Liver (tissue), 9 donors: ENCODE data around the gene FGF3. TPM values are rescaled to one million over a fixed set of nuclear protein-coding genes. Genes with fewer than 3 reads are reported as not detected.
A peak's percentile ranks its signal among the peaks of the same experiment; 100 is the strongest.

Experiments used
- DNase-seq: peaks from one replicate; pipeline ENCODE4 v3.0.0-alpha.2; 2017; ENCODE audit warnings: low spot score
- H3K27ac ChIP-seq, 2 donors: one replicate each; pipeline ENCODE4 v1.7.0; 2013; ENCODE audit warnings: inconsistent platforms in 2 of 2, low read length in 2 of 2, control low read depth in 1 of 2, low read depth in 1 of 2, mild to moderate bottlenecking in 1 of 2
- H3K27me3 ChIP-seq, 4 donors: one replicate each; pipeline versions ENCODE4 v1.6.1 to v1.7.0; 2013; ENCODE audit warnings: low read length in 3 of 4, inconsistent platforms in 1 of 4, mild to moderate bottlenecking in 1 of 4, moderate library complexity in 1 of 4; ENCODE audit not compliant: control insufficient read depth in 4 of 4, insufficient read depth in 4 of 4
- H3K36me3 ChIP-seq, 4 donors: one replicate each; pipeline versions ENCODE4 v1.6.1 to v1.7.0; 2013; ENCODE audit warnings: low read length in 3 of 4, mild to moderate bottlenecking in 3 of 4, low read depth in 1 of 4, moderate library complexity in 1 of 4; ENCODE audit not compliant: control insufficient read depth in 4 of 4, insufficient read depth in 3 of 4
- H3K4me1 ChIP-seq, 4 donors: one replicate each; pipeline versions ENCODE4 v1.6.1 to v1.7.0; 2013; ENCODE audit warnings: low read length in 3 of 4, mild to moderate bottlenecking in 3 of 4, moderate library complexity in 1 of 4; ENCODE audit not compliant: control insufficient read depth in 4 of 4, insufficient read depth in 4 of 4
- H3K4me3 ChIP-seq, 3 donors: one replicate each; pipeline versions ENCODE4 v1.6.1 to v1.7.0; 2013; ENCODE audit warnings: low read length in 3 of 3, control low read depth in 1 of 3, low read depth in 1 of 3, mild to moderate bottlenecking in 1 of 3
- H3K9ac ChIP-seq, 2 donors: one replicate each; pipeline ENCODE4 v1.7.0; 2013; ENCODE audit warnings: low read length in 2 of 2, mild to moderate bottlenecking in 2 of 2, moderate library complexity in 2 of 2, control low read depth in 1 of 2, low read depth in 1 of 2
- H3K9me3 ChIP-seq, 4 donors: one replicate each; pipeline versions ENCODE4 v1.6.1 to v1.7.0; 2013; ENCODE audit warnings: low read length in 3 of 4; ENCODE audit not compliant: control insufficient read depth in 4 of 4
- GABPA ChIP-seq, 2 donors: IDR thresholded peaks in 1 of 2; conservative IDR thresholded peaks in 1 of 2; 2 replicates each; pipeline ENCODE4 v1.6.1; 2016; ENCODE audit warnings: antibody characterized with exemption in 2 of 2, mild to moderate bottlenecking in 1 of 2, moderate library complexity in 1 of 2
- HNF4A ChIP-seq, 2 donors: conservative IDR thresholded peaks; 2 replicates each; pipeline ENCODE4 v1.6.1; 2016; ENCODE audit warnings: antibody characterized with exemption in 2 of 2, mild to moderate bottlenecking in 2 of 2
- HNF4G ChIP-seq: IDR thresholded peaks from 2 replicates; pipeline ENCODE4 v1.6.1; 2016; ENCODE audit warnings: antibody characterized with exemption
- NR2F2 ChIP-seq: IDR thresholded peaks from 2 replicates; pipeline ENCODE4 v1.6.1; 2016; ENCODE audit warnings: antibody characterized with exemption
- RXRA ChIP-seq, 2 donors: IDR thresholded peaks; 2 replicates each; pipeline ENCODE4 v1.6.1; 2017 to 2018; ENCODE audit warnings: antibody characterized with exemption in 2 of 2, mild to moderate bottlenecking in 1 of 2
- SP1 ChIP-seq: IDR thresholded peaks from 2 replicates; pipeline ENCODE4 v1.6.1; 2018; ENCODE audit warnings: antibody characterized with exemption, mild to moderate bottlenecking
- YY1 ChIP-seq: IDR thresholded peaks from 2 replicates; pipeline ENCODE4 v1.6.1; 2016; ENCODE audit warnings: antibody characterized with exemption, mild to moderate bottlenecking
- WGBS: extraction: QIAGEN DNeasy Blood & Tissue Kit; methylation state at CpG from one replicate; pipeline ENCODE4 v1.1.7; 2013; 5-methylcytosine and 5-hydroxymethylcytosine counted together
- polyA plus RNA-seq, 2 donors: library from polyadenylated mRNA; stranded (reverse) in 1 of 2; unstranded in 1 of 2; fragments of 200-250 nt in 1 of 2; fragments of >200 nt in 1 of 2; fragmentation: Nextera tagmentation in 1 of 2; extraction: Ambion mirVana in 1 of 2; gene quantifications; one replicate each; pipeline versions ENCODE4 v1.2.1 to v1.2.3, GENCODE V29; 2013 to 2015
- total RNA-seq, 2 donors: library from RNA; depleted of rRNA; stranded (reverse); fragments of >200 nt; gene quantifications; one replicate each; pipeline ENCODE4 v1.2.3, GENCODE V29; 2014
- TF ChIP-seq, protein P1 (sequence below): IDR thresholded peaks from 2 replicates; pipeline ENCODE4 v1.6.1; 2016; ENCODE audit warnings: antibody characterized with exemption, mild to moderate bottlenecking
- donor health status: healthy.
- donor health status: healthy.
- donor health status: healthy.
- donor health status: healthy.
- donor health status: healthy.

The FGF3 gene
- total and polyA plus RNA-seq, 4 donors, result not detected

DNA sequence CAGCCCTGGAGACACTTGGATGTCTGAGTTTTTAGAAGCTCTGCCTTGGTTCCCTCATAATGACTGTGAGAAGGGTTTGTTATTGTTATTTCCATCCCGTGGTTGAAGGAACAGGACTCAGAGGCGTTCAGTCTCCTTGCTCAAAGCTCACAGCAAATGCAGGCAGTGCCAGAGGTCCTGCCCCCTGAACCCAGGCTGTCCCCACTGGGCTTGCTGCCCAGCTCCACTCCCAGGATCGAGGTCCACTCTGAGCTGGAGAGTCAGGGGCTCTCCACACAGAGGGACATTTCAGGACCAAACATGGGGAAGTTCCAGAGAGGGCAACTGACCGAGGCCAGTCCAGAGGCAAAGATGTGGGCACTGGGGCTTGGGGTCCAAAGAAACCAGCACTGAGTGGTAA is 58.9 kb downstream of the FGF3 start:
- H3K4me3 ChIP-seq, result no peak overlapping the region
- H3K9me3 ChIP-seq, result no peaks in the 10 kb centered on the region
- TF ChIP-seq SP1, result peak; percentile 61
- TF ChIP-seq HNF4G, result peak; percentile 8
- TF ChIP-seq, protein P1, sequence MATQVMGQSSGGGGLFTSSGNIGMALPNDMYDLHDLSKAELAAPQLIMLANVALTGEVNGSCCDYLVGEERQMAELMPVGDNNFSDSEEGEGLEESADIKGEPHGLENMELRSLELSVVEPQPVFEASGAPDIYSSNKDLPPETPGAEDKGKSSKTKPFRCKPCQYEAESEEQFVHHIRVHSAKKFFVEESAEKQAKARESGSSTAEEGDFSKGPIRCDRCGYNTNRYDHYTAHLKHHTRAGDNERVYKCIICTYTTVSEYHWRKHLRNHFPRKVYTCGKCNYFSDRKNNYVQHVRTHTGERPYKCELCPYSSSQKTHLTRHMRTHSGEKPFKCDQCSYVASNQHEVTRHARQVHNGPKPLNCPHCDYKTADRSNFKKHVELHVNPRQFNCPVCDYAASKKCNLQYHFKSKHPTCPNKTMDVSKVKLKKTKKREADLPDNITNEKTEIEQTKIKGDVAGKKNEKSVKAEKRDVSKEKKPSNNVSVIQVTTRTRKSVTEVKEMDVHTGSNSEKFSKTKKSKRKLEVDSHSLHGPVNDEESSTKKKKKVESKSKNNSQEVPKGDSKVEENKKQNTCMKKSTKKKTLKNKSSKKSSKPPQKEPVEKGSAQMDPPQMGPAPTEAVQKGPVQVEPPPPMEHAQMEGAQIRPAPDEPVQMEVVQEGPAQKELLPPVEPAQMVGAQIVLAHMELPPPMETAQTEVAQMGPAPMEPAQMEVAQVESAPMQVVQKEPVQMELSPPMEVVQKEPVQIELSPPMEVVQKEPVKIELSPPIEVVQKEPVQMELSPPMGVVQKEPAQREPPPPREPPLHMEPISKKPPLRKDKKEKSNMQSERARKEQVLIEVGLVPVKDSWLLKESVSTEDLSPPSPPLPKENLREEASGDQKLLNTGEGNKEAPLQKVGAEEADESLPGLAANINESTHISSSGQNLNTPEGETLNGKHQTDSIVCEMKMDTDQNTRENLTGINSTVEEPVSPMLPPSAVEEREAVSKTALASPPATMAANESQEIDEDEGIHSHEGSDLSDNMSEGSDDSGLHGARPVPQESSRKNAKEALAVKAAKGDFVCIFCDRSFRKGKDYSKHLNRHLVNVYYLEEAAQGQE, result peak; percentile 22
- TF ChIP-seq YY1, result no peak
- peak; percentile 82 for TF ChIP-seq NR2F2
- peak; percentile 81 to 82 for TF ChIP-seq HNF4A (conservative IDR thresholded peaks at IDR 0.05)
- TF ChIP-seq GABPA (IDR thresholded peaks at IDR 0.05 in 1 of 2, conservative IDR thresholded peaks at IDR 0.05 in 1 of 2), result no peak
- peak; percentile 57 to 75 for TF ChIP-seq RXRA (IDR thresholded peaks at IDR 0.05)
- no peaks in the 10 kb centered on the region for H3K36me3 ChIP-seq
- H3K9ac ChIP-seq, result no peak overlapping the region
- no peak overlapping the region for H3K27ac ChIP-seq
- peaks cover 0 to 2% (median 0%) of the 10 kb centered on the region in 4 donors for H3K27me3 ChIP-seq
- 21% methylated on average over 4 of the region's 4 CpGs for WGBS
- peak; percentile 43 for DNase-seq
- H3K4me1 ChIP-seq, result peaks cover 0 to 9% (median 5%) of the 10 kb centered on the region in 4 donors

Other genes with a start within 250 kb of the FGF3 start
- 10 to 100 TPM; 35.5 to 71.1 TPM for gene CCND1, start 178.3 kb downstream of the FGF3 start, total RNA-seq
- gene CCND1, start 178.3 kb downstream of the FGF3 start, polyA plus RNA-seq, result 100 to 1,000 TPM in 1 of 2 donors, 10 to 100 TPM in 1; 28.9 to 100 TPM
- gene LTO1, start 144.1 kb downstream of the FGF3 start, total RNA-seq, result 10 to 100 TPM in 1 of 2 donors, 1 to 10 TPM in 1; 8.3 to 12.3 TPM
- gene LTO1, start 144.1 kb downstream of the FGF3 start, polyA plus RNA-seq, result 1 to 10 TPM; 4.9 to 6.4 TPM
- not detected for gene FGF19, start 115.4 kb downstream of the FGF3 start, total RNA-seq
- gene FGF19, start 115.4 kb downstream of the FGF3 start, polyA plus RNA-seq, result under 1 TPM in 1 of 2 donors, not detected in 1; 0.09 TPM
- not detected for gene FGF4, start 44.1 kb downstream of the FGF3 start, total RNA-seq
- not detected for gene FGF4, start 44.1 kb downstream of the FGF3 start, polyA plus RNA-seq